Measurements from ENCODE around the gene SMPDL3A.

GRCh38 chr6:122817358-122817757 lies 28.3 kb downstream of the SMPDL3A start:
- TF ChIP-seq, protein P1, sequence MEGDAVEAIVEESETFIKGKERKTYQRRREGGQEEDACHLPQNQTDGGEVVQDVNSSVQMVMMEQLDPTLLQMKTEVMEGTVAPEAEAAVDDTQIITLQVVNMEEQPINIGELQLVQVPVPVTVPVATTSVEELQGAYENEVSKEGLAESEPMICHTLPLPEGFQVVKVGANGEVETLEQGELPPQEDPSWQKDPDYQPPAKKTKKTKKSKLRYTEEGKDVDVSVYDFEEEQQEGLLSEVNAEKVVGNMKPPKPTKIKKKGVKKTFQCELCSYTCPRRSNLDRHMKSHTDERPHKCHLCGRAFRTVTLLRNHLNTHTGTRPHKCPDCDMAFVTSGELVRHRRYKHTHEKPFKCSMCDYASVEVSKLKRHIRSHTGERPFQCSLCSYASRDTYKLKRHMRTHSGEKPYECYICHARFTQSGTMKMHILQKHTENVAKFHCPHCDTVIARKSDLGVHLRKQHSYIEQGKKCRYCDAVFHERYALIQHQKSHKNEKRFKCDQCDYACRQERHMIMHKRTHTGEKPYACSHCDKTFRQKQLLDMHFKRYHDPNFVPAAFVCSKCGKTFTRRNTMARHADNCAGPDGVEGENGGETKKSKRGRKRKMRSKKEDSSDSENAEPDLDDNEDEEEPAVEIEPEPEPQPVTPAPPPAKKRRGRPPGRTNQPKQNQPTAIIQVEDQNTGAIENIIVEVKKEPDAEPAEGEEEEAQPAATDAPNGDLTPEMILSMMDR (conservative IDR thresholded peaks at IDR 0.05 in 1 of 2, IDR thresholded peaks at IDR 0.05 in 1 of 2; ENCODE audit: low read depth in 1 of 2, low read length in 2 of 2), result no peak
- TF ChIP-seq EZH2 (IDR thresholded peaks at IDR 0.05; ENCODE audit: low read length, missing control alignments), result no peak
